ENCODE data around the gene OR52M1.

- TF ChIP-seq CTCF (IDR thresholded peaks at IDR 0.05) (no peak), POLR2A (IDR thresholded peaks at IDR 0.05) (no peak)
Observed at GRCh38 chr11:4559527-4560440, 14.8 kb downstream of the OR52M1 start.
